Right lobe of liver (tissue), 4 donors: ENCODE measurements around the gene PRMT3.

Experiments
- POLR2A ChIP-seq: fragments of 450-650 bp; IDR thresholded peaks from one replicate; pipeline ENCODE4 v1.6.1; 2017; ENCODE audit warnings: antibody characterized with exemption, mild to moderate bottlenecking
- TF ChIP-seq, protein P1 (sequence below), 4 donors: fragments of 200-600 bp in 3 of 4; fragments of 450-650 bp in 1 of 4; IDR thresholded peaks; one replicate each; pipeline versions ENCODE4 v1.5.1 to v1.8.0; 2016 to 2022; ENCODE audit warnings: antibody characterized with exemption in 4 of 4, mild to moderate bottlenecking in 2 of 4
- donor health status: DM: no; HTN: no; CAD: no.
- donor health status: DM: no; HTN: no; CAD: no.
- donor health status: DM: no; HTN: yes; CAD: no.

DNA sequence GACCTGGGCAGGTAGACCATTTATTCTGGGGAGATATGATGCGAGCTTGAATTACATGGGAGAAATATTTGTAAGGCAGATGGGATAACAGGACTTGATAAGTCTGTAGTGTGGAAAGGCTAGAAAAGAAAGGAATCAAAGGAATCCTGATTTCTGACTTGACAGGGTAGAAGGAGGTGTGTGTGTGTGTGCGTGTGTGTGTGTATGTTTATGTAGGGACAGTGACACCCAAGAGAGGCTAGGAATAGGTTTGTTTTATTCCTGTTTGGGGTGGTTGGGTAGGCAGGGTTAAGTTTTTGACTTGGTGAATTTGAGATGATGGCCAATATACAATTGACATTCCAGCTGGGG, 24.4 kb upstream of the PRMT3 start:
- TF ChIP-seq, protein P1, sequence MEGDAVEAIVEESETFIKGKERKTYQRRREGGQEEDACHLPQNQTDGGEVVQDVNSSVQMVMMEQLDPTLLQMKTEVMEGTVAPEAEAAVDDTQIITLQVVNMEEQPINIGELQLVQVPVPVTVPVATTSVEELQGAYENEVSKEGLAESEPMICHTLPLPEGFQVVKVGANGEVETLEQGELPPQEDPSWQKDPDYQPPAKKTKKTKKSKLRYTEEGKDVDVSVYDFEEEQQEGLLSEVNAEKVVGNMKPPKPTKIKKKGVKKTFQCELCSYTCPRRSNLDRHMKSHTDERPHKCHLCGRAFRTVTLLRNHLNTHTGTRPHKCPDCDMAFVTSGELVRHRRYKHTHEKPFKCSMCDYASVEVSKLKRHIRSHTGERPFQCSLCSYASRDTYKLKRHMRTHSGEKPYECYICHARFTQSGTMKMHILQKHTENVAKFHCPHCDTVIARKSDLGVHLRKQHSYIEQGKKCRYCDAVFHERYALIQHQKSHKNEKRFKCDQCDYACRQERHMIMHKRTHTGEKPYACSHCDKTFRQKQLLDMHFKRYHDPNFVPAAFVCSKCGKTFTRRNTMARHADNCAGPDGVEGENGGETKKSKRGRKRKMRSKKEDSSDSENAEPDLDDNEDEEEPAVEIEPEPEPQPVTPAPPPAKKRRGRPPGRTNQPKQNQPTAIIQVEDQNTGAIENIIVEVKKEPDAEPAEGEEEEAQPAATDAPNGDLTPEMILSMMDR (IDR thresholded peaks at IDR 0.05): no peak
- TF ChIP-seq POLR2A: no peak
